ENCODE measurements around the gene CASKIN1.

GRCh38 chr16:2206780-2207433 lies 10.5 kb upstream of the CASKIN1 start:
- no peak for TF ChIP-seq POLR2A (IDR thresholded peaks at IDR 0.05)
- no peak for TF ChIP-seq CTCF (IDR thresholded peaks at IDR 0.05)
